GM19438 (cell line): ENCODE measurements around the gene NR5A1.

Experiments
- ATAC-seq: cut with Tn5 transposase; IDR thresholded peaks from one replicate; pipeline ENCODE4 v1.9.1; 2021; ENCODE audit warnings: low read depth; ENCODE audit not compliant: unreplicated experiment

NR5A1 gene

GRCh38 chr9:124485201-124485600, 22.0 kb downstream of the NR5A1 start:
- ATAC-seq, result no peak

GRCh38 chr9:124483481-124483880, 23.7 kb downstream of the NR5A1 start:
- ATAC-seq, result no peak

GRCh38 chr9:124482431-124483031, 24.7 kb downstream of the NR5A1 start:
- no peak for ATAC-seq

- ATAC-seq, result no peak
Measured at GRCh38 chr9:124481115-124481514, 26.1 kb downstream of the NR5A1 start.

GRCh38 chr9:124480621-124480981, 26.6 kb downstream of the NR5A1 start:
- ATAC-seq, result no peak

GRCh38 chr9:124479947-124480620, 27.1 kb downstream of the NR5A1 start:
- ATAC-seq, result no peak

GRCh38 chr9:124479371-124479770, 27.8 kb downstream of the NR5A1 start:
- ATAC-seq, result no peak

GRCh38 chr9:124478354-124478753, 28.8 kb downstream of the NR5A1 start:
- ATAC-seq, result no peak

- no peak for ATAC-seq
Measured at GRCh38 chr9:124477648-124478285, 29.4 kb downstream of the NR5A1 start.

GRCh38 chr9:124477211-124477647, 30.0 kb downstream of the NR5A1 start:
- ATAC-seq, result no peak

- no peak for ATAC-seq
Measured at GRCh38 chr9:124475868-124476690, 31.1 kb downstream of the NR5A1 start.

- ATAC-seq, result no peak
Measured at GRCh38 chr9:124475158-124475867, 31.9 kb downstream of the NR5A1 start.

GRCh38 chr9:124474151-124474550, 33.0 kb downstream of the NR5A1 start:
- no peak for ATAC-seq

GRCh38 chr9:124473310-124473709, 33.9 kb downstream of the NR5A1 start:
- no peak for ATAC-seq

GRCh38 chr9:124472770-124473169, 34.4 kb downstream of the NR5A1 start:
- no peak for ATAC-seq

- no peak for ATAC-seq
Measured at GRCh38 chr9:124471761-124472160, 35.4 kb downstream of the NR5A1 start.

GRCh38 chr9:124470726-124471125, 36.5 kb downstream of the NR5A1 start:
- ATAC-seq, result no peak

- no peak for ATAC-seq
Measured at GRCh38 chr9:124470306-124470705, 36.9 kb downstream of the NR5A1 start.

- ATAC-seq, result no peak
Measured at GRCh38 chr9:124469011-124469832, 38.0 kb downstream of the NR5A1 start.
